ENCODE results near the gene CACNB1. TPM values are rescaled to one million over a fixed set of nuclear protein-coding genes. Genes with fewer than 3 reads are reported as not detected.

The CACNB1 gene
- total RNA-seq = 3.9 and 4.3 TPM in 2 replicates

DNA sequence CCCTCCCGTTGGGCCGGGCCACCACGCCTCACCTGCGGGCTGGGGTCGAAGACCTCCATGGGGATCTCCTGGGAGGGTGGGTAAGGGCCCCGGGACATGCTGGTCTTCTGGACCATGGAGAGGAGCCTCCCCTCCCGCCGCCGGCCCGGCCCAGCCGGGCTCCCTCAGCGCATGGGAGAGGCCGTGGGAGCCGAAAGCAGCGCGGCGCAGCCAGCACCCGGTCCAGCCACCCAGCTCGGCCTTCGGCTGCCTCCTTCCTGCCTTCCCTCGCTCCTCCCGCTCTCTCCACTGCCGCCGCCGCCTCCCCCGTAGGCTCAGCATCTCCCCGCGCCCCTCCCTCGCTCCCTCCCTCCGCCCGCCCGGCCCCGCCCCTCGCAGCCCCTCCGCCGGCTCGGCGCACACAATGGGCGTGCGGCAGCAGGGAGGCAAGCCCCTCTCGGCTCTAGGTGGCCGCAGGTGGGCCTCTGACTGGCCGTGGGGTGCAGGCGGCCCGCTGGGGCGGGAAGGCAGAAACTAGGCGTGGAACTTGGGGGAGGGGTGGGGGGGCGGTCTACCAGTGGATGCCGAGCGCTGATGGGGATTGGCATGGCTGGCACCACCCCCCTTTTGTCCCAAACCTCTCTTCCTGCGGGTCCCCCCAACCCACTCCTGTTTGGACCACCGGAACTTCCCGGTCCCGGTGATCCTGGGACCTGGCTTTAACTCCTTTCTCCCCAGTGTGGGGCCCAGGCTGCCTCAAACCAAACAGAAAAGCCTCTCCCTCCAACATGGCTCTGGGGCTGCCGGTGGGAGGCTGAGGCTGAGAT, at the start of gene CACNB1:
TSS of gene CACNB1 (minus strand) at position 290 of the 806 bp plus-strand sequence. CDS start at position 116, 174 bp downstream.

GRCh38 chr17:39225308-39225958, 28.0 kb upstream of the CACNB1 start, which contains the start of gene STAC2:
Gene STAC2 (minus strand): TSS chr17:39225945. CDS start chr17:39225502, 443 bp downstream.

DNA sequence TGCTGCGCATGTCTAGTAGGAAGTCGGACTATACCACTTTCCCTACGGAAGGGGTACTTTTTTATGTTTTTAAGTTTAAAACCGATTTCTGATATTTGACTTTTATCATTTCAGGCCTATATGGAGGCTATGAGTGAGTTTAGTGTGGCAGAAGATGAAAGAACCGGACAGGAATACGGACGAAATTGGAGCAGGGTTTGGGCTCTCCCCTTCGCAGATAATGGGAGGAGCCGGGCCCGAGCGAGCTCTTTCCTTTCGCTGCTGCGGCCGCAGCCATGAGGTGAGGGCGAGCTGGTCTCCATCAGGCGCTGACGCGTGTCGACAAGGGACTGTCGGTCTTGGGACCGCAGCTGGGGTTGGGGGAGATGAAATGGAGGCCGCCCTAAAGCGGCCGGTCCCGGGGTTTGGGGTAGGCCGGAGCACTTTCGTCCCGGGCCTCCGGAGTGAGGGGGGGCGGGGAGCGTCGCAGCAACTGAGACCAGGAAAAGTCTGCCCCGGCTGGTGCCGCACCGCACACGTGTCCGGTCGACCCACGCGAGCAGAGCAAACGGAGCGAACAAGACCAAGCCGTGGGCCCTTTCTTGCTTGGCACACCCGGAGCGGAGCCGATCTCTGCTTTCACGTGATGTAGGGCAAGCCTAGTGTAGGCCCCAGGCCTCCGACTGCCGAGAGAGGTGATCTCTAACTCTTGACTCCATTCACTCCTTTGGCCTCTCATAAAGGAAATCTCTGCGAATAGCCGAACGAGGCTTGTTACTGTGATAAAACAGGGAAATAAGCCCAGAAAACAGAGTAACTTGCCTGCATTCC, 2.8 kb upstream of the CACNB1 start, which contains the start of gene RPL19:
TSS of gene RPL19 (plus strand) at position 214 of the 810 bp plus-strand sequence. CDS start at position 276, 62 bp downstream.

DNA sequence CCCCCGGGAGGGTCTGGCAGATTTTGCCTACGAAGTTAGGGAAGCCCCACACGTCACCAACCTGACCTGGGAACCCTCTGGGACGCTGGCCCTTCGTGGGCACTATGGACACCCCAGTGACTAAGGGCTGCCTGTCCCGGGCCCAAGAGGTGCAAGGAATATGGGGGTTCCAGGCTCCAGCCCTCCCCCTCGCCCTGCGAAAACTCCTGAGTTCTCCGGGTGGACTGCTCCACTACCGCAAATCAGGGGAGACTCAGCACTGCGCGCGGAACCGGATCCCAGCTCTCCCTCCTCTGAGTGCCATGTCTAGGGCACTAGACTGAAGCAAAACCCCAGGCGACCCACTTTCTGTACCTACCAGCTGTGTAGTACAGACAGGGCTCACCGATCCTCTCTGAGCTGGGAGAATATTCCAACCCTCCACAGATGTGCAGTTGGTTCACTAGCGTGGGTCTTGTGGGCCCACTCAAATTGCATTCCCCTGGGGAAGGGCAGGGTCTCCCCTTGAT, 31.6 kb downstream of the CACNB1 start, which contains the start of gene ARL5C:
TSS of gene ARL5C (minus strand) at position 321 of the 509 bp plus-strand sequence. CDS start 401 bp downstream, outside the sequence.

GRCh38 chr17:39151150-39151942, 46.1 kb downstream of the CACNB1 start, which contains the start of gene PLXDC1:
Gene PLXDC1 (minus strand): TSS chr17:39151637. CDS start chr17:39151437, 200 bp downstream.

Other genes with a start within 250 kb of the CACNB1 start
- gene FBXO47, start 230.3 kb downstream of the CACNB1 start, total RNA-seq = under 0.01 TPM in 1 of 2 replicates, not detected in the other
- under 0.01 and 0.15 TPM in 2 replicates for gene PLXDC1, start 46.0 kb downstream of the CACNB1 start, total RNA-seq
- gene ARL5C, start 31.5 kb downstream of the CACNB1 start, total RNA-seq = not detected in 2 replicates
- 2,902 and 3,012 TPM in 2 replicates for gene RPL19, start 2.6 kb upstream of the CACNB1 start, total RNA-seq
- 0.15 TPM in 1 of 2 replicates, not detected in the other for gene STAC2, start 28.3 kb upstream of the CACNB1 start, total RNA-seq
- gene FBXL20, start 204.0 kb upstream of the CACNB1 start, total RNA-seq = 4.7 and 4.9 TPM in 2 replicates